NCI-H2081 treated with DMSO at 0.1 percent for 48 hours (cell line): ENCODE measurements around the gene SPATS2L.
A peak's percentile ranks its signal among the peaks of the same experiment; 100 is the strongest.

Source experiments
- DNase-seq: peaks from one replicate; lab custom pipeline; 2025; lab: John Stamatoyannopoulos, UW

Gene SPATS2L

DNA sequence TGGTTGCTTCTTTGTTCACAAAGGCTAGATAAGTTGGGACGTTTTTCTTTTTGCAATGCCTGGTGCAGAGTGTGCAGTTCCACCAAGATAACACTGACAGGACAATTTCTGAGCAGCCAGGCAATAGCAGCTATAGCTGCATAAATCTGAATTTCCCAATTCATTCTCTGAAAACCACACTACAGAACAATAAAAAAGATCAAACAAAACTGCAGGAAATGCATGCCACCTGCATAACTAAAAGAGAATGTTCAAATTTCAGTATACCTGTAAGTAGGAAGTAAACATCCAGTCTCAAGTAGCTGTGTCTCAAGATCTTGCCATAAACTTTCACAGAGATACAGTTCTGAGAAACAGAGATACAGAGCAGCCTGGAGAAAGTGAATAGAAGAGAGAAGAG, 208.7 kb downstream of the SPATS2L start:
- DNase-seq: no peak

DNA sequence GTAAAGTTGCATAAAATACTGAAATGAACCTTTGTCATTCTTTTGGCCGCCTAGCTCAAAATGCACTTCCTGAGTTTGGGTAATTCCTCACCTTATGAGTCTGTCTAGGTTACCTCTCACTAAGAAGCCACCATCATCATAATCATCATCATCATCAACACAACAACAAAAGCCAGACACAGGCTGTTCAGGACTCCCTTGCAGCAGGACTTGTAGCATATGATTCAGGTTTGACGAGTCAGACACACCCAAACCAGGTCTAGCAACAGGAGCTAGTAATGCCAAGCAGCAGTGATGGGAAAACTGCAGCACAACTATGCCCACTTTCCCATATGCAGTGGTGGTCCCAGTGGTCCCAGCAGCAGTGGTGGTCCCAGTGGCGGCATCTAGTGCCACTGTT, 216.7 kb downstream of the SPATS2L start:
- no peak for DNase-seq

DNA sequence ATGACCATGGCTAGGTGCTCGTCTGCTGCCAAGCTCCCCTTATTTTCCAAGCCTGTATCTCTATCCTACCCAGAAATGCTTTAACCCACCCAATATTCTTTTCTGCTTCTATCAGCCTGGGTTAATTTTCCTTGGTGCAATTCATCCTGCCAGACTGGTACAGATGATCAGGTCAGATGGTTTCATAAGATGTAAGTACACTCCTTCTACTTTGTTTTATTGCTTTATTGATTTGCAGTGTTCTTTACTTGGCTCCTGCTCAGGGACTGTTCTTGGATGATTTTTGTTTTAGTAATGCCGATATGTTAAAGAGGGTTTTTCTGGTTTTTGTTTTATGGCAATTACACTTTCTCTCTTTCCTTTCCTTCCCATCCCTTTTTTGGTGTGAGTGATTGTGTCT, 217.1 kb downstream of the SPATS2L start:
- DNase-seq: no peak

DNA sequence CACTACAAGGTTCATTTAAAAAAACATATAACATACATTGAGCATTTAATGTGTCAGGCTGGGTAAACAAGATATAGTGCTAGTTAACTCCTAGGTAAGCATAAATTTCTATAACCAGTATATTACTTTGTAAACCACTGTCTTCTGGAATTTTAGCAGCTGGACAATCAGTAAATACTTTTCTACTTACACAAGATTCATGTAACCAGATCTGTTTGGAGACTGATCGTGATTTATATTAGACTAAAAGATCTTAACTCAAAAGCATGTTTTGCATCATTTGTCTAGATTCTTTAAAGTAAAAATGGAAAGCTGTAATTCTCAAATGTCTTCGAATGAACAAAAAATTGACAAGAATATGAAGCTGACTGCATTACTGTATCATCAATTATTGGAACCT, 218.6 kb downstream of the SPATS2L start:
- no peak for DNase-seq

DNA sequence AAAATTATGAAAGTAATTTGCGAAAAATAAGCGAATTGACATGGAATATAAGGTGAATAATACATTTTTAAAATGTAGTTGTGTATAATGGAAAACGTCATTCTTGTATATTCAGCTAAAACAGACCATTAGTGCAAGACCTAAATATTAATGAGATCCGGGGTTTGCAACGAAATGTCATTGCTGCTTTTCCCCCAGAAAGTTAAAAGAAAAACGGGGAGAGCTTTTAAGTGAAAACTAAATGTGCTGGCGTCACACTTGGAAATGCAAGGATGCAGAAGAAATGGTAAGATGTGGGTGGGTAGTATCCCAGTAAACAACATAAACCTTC, 219.0 kb downstream of the SPATS2L start:
- DNase-seq: no peak

DNA sequence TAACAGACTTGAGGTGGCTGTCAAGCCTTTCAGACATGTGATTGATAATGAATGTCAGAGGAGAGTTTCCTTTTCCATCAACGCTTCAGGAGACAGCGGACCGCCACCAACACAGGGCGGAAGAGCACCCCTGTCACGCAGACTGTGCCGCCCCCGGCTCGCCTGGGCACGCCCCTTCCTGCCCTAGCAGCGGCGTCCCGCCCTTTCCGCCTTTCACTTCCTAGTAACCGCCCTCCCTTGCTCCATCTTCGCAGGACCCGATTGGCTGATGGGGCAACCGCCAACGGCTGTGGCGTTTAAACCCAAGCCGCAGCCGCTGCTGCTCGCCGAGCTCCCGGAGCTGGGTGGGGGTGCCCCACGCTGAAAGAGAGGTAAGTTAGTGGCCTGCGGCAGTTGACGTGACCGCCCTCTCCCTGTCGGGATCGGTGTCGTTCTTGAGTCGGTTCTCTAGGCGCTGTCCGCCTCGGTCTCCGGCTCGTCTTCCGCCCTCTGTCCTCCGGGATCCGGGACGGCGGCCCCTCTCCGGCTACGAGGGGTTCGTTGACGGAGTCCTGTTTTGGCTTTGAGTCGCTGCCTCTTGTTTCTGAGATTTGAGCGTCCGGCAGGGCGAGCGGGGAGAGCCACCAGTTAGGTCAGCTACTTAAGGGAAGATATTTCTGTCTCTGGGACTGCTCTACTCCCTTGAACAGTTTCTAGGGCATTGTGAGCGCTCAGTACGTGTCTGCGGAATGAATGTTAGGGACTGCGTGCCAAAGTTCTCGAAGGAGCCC, 219.6 kb downstream of the SPATS2L start, which contains the start of gene SGO2:
Gene SGO2 (plus strand): TSS at position 326 of the 770 bp plus-strand sequence. CDS start 6,769 bp downstream, outside the sequence.
- peak; percentile 74 for DNase-seq

DNA sequence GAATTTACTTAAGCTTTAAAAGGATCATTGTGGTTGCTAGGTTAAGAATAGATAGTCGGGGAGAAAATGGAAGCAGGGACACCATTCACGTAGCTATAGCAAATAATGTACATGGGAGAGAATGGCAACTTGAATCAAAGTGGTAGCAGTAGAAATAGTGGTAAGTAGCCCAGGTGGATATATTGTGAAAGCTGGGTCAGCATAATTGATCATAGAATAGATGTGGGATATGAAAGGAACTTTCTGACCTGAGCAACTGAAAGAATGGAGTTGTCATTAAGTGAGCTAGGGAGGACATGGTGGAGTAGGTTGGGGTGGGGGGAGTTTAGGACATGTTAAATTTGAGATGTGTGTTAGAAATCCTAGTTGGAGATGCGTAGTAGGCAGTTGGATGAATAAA, 221.7 kb downstream of the SPATS2L start:
- DNase-seq: no peak
